IMR-90 (cell line): ENCODE data around the gene ALDH3A2. TPM values are rescaled to one million over a fixed set of nuclear protein-coding genes. Genes with fewer than 3 reads are reported as not detected.
A peak's percentile ranks its signal among the peaks of the same experiment; 100 is the strongest.

Experiments
- ATAC-seq: fragments of 200-7000 bp; cut with Tn5 transposase; 2 replicates; pipeline ENCODE4 v1.9.1; 2020; ENCODE audit warnings: low read depth, mild to moderate bottlenecking, moderate library complexity
- BruUV-seq: library from RNA; stranded (reverse); fragments of 400-500 nt; replicated peaks from 2 replicates; lab custom pipeline; 2021; lab: Mats Ljungman, UMichigan
- CTCF ChIA-PET: fragments of 300-600 bp; formaldehyde crosslinking; extraction: SDS; loops from one replicate; lab custom pipeline; 2021; ENCODE audit warnings: antibody characterized with exemption; lab: Yijun Ruan, JAX
- POLR2A ChIA-PET: fragments of 300-600 bp; sonication (Branson Sonifier 250); formaldehyde crosslinking; loops from one replicate; lab custom pipeline; 2022; ENCODE audit warnings: antibody characterized with exemption; ENCODE audit not compliant: unreplicated experiment; lab: Charles Lee
- DNase-seq: peaks from one replicate; pipeline ENCODE4 v3.0.0; 2013
- H2AFZ ChIP-seq: replicated peaks from 2 replicates; pipeline ENCODE3; 2013; ENCODE audit warnings: low read length, mild to moderate bottlenecking; ENCODE audit not compliant: poor library complexity
- H2AK5ac ChIP-seq: 2 replicates; pipeline ENCODE4 v1.6.1; 2013; ENCODE audit warnings: low read depth, low read length, inconsistent platforms
- H2AK9ac ChIP-seq: replicated peaks from 2 replicates; pipeline ENCODE3; 2013; ENCODE audit warnings: mild to moderate bottlenecking, low read depth, low read length, moderate library complexity; ENCODE audit not compliant: poor library complexity
- H2BK120ac ChIP-seq: 2 replicates; pipeline ENCODE4 v1.6.1; 2013; ENCODE audit warnings: low read depth, low read length, inconsistent platforms
- H2BK15ac ChIP-seq: 3 replicates; pipeline ENCODE4 v1.6.1; 2013; ENCODE audit warnings: low read depth, low read length, inconsistent platforms
- H2BK20ac ChIP-seq: 2 replicates; pipeline ENCODE4 v1.6.1; 2013; ENCODE audit warnings: low read depth, mild to moderate bottlenecking, inconsistent platforms, low read length, moderate library complexity
- H2BK5ac ChIP-seq: 2 replicates; pipeline ENCODE4 v1.6.1; 2013; ENCODE audit warnings: mild to moderate bottlenecking, low read depth, low read length, inconsistent platforms; ENCODE audit not compliant: poor library complexity, severe bottlenecking
- H3K14ac ChIP-seq: replicated peaks from 2 replicates; pipeline ENCODE4 v1.6.1; 2013; ENCODE audit warnings: low read depth, low read length, inconsistent platforms
- H3K18ac ChIP-seq: 2 replicates; pipeline ENCODE4 v1.6.1; 2013; ENCODE audit warnings: low read depth, low read length, control low read depth
- H3K23ac ChIP-seq: 2 replicates; pipeline ENCODE4 v1.6.1; 2013; ENCODE audit warnings: low read depth, low read length, inconsistent platforms
- H3K27ac ChIP-seq: 2 replicates; pipeline ENCODE4 v1.5.1; 2013; ENCODE audit warnings: mild to moderate bottlenecking, control low read depth, low read length; ENCODE audit not compliant: insufficient read depth
- H3K27me3 ChIP-seq: 2 replicates; pipeline ENCODE4 v1.6.1; 2013; ENCODE audit warnings: low read length; ENCODE audit not compliant: control insufficient read depth, insufficient read depth
- H3K36me3 ChIP-seq: 2 replicates; pipeline ENCODE4 v1.6.1; 2013; ENCODE audit warnings: low read length, mixed read lengths; ENCODE audit not compliant: control insufficient read depth, insufficient read depth
- H3K4ac ChIP-seq: 2 replicates; pipeline ENCODE4 v1.6.1; 2013; ENCODE audit warnings: low read depth, low read length, inconsistent platforms
- H3K4me1 ChIP-seq: 2 replicates; pipeline ENCODE4 v1.6.1; 2013; ENCODE audit warnings: low read length, mixed read lengths; ENCODE audit not compliant: control insufficient read depth, insufficient read depth
- H3K4me2 ChIP-seq: 2 replicates; pipeline ENCODE4 v1.6.1; 2013; ENCODE audit warnings: low read depth, mild to moderate bottlenecking, control low read depth, low read length, moderate library complexity
- H3K4me3 ChIP-seq: 2 replicates; pipeline ENCODE4 v1.5.1; 2013; ENCODE audit warnings: low read depth, mild to moderate bottlenecking, control low read depth, low read length, moderate library complexity; ENCODE audit not compliant: insufficient read depth
- H3K56ac ChIP-seq: 2 replicates; pipeline ENCODE4 v1.6.1; 2013; ENCODE audit warnings: low read length, inconsistent platforms; ENCODE audit not compliant: insufficient read depth; ENCODE audit errors: extremely low read depth
- H3K79me1 ChIP-seq, 2 experiments: 2 replicates each; pipeline ENCODE4 v1.6.1; 2013; ENCODE audit warnings: low read length in 2 of 2, inconsistent platforms in 1 of 2, low read depth in 1 of 2
- H3K9ac ChIP-seq: 2 replicates; pipeline ENCODE4 v1.6.1; 2013; ENCODE audit warnings: low read depth, low read length, control low read depth
- H3K9me1 ChIP-seq: 2 replicates; pipeline ENCODE4 v1.6.1; 2013; ENCODE audit warnings: low read length, inconsistent platforms; ENCODE audit not compliant: insufficient read depth
- H3K9me3 ChIP-seq: 2 replicates; pipeline ENCODE4 v1.6.1; 2013; ENCODE audit warnings: low read length; ENCODE audit not compliant: control insufficient read depth, insufficient read depth
- H4K20me1 ChIP-seq: 2 replicates; pipeline ENCODE4 v1.6.1; 2013; ENCODE audit warnings: low read length, inconsistent platforms; ENCODE audit not compliant: insufficient read depth
- H4K5ac ChIP-seq: 2 replicates; pipeline ENCODE4 v1.6.1; 2013; ENCODE audit warnings: mild to moderate bottlenecking, low read depth, low read length, control low read depth
- H4K8ac ChIP-seq, 2 experiments: 2 replicates each; pipeline ENCODE4 v1.6.1; 2013; ENCODE audit warnings: low read depth in 2 of 2, low read length in 2 of 2, control low read depth in 1 of 2, inconsistent platforms in 1 of 2
- H4K91ac ChIP-seq: 2 replicates; pipeline ENCODE4 v1.6.1; 2013; ENCODE audit warnings: low read depth, low read length, inconsistent platforms; ENCODE audit not compliant: insufficient read depth
- BHLHE40 ChIP-seq: fragments of 150-350 bp; IDR thresholded peaks from 2 replicates; pipeline ENCODE4 v1.6.1; 2016; ENCODE audit warnings: mild to moderate bottlenecking, low read depth, low read length
- CEBPB ChIP-seq: IDR thresholded peaks from 2 replicates; pipeline ENCODE4 v1.6.1; 2012; ENCODE audit warnings: low read depth, low read length, improper control_type of control experiment
- CHD1 ChIP-seq: IDR thresholded peaks from 2 replicates; pipeline ENCODE4 v1.6.1; 2012; ENCODE audit warnings: low read depth, low read length, improper control_type of control experiment
- FOS ChIP-seq: fragments of 150-350 bp; IDR thresholded peaks from 2 replicates; pipeline ENCODE4 v1.6.1; 2016; ENCODE audit warnings: low read depth, low read length
- MAFK ChIP-seq: IDR thresholded peaks from 2 replicates; pipeline ENCODE4 v1.6.1; 2012; ENCODE audit warnings: low read depth, low read length, improper control_type of control experiment
- MAZ ChIP-seq: IDR thresholded peaks from 2 replicates; pipeline ENCODE4 v1.6.1; 2012; ENCODE audit warnings: low read depth, mild to moderate bottlenecking, low read length, improper control_type of control experiment, moderate library complexity, borderline replicate concordance
- MXI1 ChIP-seq: IDR thresholded peaks from 2 replicates; pipeline ENCODE4 v1.6.1; 2012; ENCODE audit warnings: low read depth, mild to moderate bottlenecking, low read length, moderate library complexity, borderline replicate concordance
- NFE2L2 ChIP-seq: fragments of 150-350 bp; IDR thresholded peaks from 2 replicates; pipeline ENCODE4 v1.6.1; 2016; ENCODE audit warnings: low read depth, mild to moderate bottlenecking, low read length
- POLR2A ChIP-seq: IDR thresholded peaks from 2 replicates; pipeline ENCODE4 v1.6.1; 2012; ENCODE audit warnings: mild to moderate bottlenecking, low read depth, low read length
- RAD21 ChIP-seq: IDR thresholded peaks from 2 replicates; pipeline ENCODE4 v1.6.1; 2012; ENCODE audit warnings: low read length, improper control_type of control experiment
- RCOR1 ChIP-seq: IDR thresholded peaks from 2 replicates; pipeline ENCODE4 v1.6.1; 2012; ENCODE audit warnings: mild to moderate bottlenecking, low read length, improper control_type of control experiment; ENCODE audit not compliant: insufficient replicate concordance
- RFX5 ChIP-seq: IDR thresholded peaks from 2 replicates; pipeline ENCODE4 v1.8.0; 2012; ENCODE audit warnings: low read depth, mild to moderate bottlenecking, low read length, moderate library complexity
- WGBS, 2 experiments: methylation state at CpG; one replicate each; pipeline versions ENCODE4 v1.1.5 to v1.1.7; 2013; ENCODE audit warnings: missing lambda C conversion rate in 2 of 2; ENCODE audit not compliant: insufficient read length in 1 of 2; ENCODE audit errors: extremely low coverage in 2 of 2; 5-methylcytosine and 5-hydroxymethylcytosine counted together
- dilution Hi-C: fragments of 300-500 bp; cut with HindIII; formaldehyde crosslinking; loops from one replicate; pipeline ENCODE4 v1.14.3; 2018; ENCODE audit warnings: low sequenced_read_pairs; ENCODE audit not compliant: unreplicated experiment
- in situ Hi-C: fragments of 300-500 bp; cut with MboI; formaldehyde crosslinking; loops from 3 replicates; pipeline ENCODE4 v1.14.3; 2019; ENCODE audit warnings: low sequenced_read_pairs, inconsistent platforms, mixed read lengths
- intact Hi-C: fragments of 100-400 bp; cut with micrococcal nuclease; formaldehyde crosslinking; loops from 2 replicates; pipeline ENCODE4 v1.10.0; 2022
- polyA plus RNA-seq, 3 experiments: library from polyadenylated mRNA; depleted of rRNA; stranded (reverse); fragments of >200 nt; gene quantifications; 2 replicates each; pipeline ENCODE4 v1.2.3, GENCODE V29; 2012; ENCODE audit warnings: low replicate concordance in 1 of 3
- total RNA-seq: library from RNA; depleted of rRNA; stranded (reverse); fragments of >200 nt; gene quantifications from 2 replicates; pipeline ENCODE4 v1.2.3, GENCODE V29; 2012
- TF ChIP-seq, protein P1 (sequence below): fragments of 150-350 bp; IDR thresholded peaks from 2 replicates; pipeline ENCODE4 v1.6.1; 2017; ENCODE audit warnings: mild to moderate bottlenecking, antibody characterized with exemption, low read length, low read depth
- TF ChIP-seq, protein P2 (sequence below): fragments of 150-350 bp; IDR thresholded peaks from 2 replicates; pipeline ENCODE4 v1.6.1; 2016; ENCODE audit warnings: low read depth, mild to moderate bottlenecking, low read length, moderate library complexity, borderline replicate concordance
- TF ChIP-seq, protein P3 (sequence below): conservative IDR thresholded peaks from 2 replicates; pipeline ENCODE4 v1.5.1; 2012; ENCODE audit warnings: mild to moderate bottlenecking, low read depth, low read length, improper control_type of control experiment

The ALDH3A2 gene
- total and polyA plus RNA-seq, 2 of the 4 experiments (the other 2 are of a cell fraction) = 4.0 to 7.9 TPM

DNA sequence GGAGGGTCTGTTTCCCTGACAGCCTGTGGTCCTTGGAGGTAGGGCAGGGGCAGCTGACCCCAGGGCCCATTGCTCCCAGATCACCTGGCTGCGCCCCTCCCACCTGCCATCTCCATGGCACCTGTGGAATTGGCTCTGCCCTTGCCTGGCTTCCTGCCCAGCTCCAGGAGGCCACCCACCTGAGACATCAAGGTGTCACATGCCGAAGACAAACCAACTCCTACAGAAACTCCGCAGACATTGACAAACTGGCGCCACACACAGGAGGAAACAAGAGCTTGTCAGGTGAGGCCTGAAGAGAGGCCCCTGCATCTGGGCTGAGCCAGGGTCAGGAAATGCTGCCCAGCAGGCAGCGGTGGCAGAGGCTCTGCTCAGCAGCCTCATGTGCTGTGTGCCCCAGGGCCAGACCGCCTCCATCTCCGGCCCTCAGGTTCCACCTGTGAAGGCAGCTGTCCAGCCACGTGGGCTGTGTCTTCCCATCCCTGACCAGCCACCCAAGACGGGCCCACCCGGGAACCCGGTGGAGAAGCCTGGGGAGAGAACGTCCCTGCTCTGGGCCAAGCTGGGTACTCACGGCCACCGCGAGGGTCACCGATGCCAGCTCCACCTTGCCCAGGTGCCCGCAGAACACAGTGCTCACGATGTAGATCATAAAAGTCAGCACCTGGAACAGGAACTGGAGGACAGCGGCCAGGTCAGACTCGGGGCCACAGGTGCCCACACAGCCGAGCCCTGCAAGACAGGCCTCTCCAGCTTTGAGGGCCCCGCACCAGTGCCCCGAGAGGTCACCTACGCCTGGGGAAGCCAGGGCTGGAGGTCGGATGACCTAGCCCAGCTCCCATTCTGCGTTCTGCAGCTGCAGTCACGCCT, 66.2 kb downstream of the ALDH3A2 start:
- Histone ChIP-seq H3K56ac (no peak overlapping the region), H3K4me2 (no peak overlapping the region), H2AK5ac (no peak overlapping the region), H4K91ac (no peak overlapping the region), H3K9me1 (no peaks in the 10 kb centered on the region), H3K18ac (no peak overlapping the region), H3K4ac (no peak overlapping the region), H3K36me3 (no peaks in the 10 kb centered on the region), H3K27me3 (peaks cover 17% of the 10 kb centered on the region; the same call in 1 of the 2 replicates), H3K14ac (no peak overlapping the region), H2BK15ac (no peak overlapping the region), H3K23ac (no peak overlapping the region), H3K4me1 (no peaks in the 10 kb centered on the region), H2BK20ac (no peak overlapping the region), H2BK120ac (no peak overlapping the region), H4K5ac (no peak overlapping the region), H3K9me3 (no peaks in the 10 kb centered on the region), H4K8ac (no peak overlapping the region), H3K4me3 (no peak overlapping the region), H4K20me1 (no peaks in the 10 kb centered on the region), H2AK9ac (no peak overlapping the region), H2AFZ (peak overlapping the region; percentile 14), H3K27ac (no peak overlapping the region), H3K9ac (no peak overlapping the region), H3K79me1 (no peaks in the 10 kb centered on the region), H2BK5ac (no peak overlapping the region)
- dilution Hi-C loops (no loop called here), intact Hi-C loops (no loop called here), in situ Hi-C loops (no loop called here)
- ChIA-PET CTCF (no interaction called here), POLR2A (no interaction called here)
- no peak for ATAC-seq
- WGBS, 2 experiments = 82% methylated on average over 12 of the region's 27 CpGs; no CpG with 5 or more reads in 1 of the 2 experiments
- BruUV-seq = no TSS peak
- no peak for DNase-seq
- TF ChIP-seq MAFK = no peak
- TF ChIP-seq MXI1 = no peak
- TF ChIP-seq CEBPB = no peak
- no peak for TF ChIP-seq RAD21
- no peak for TF ChIP-seq NFE2L2
- TF ChIP-seq FOS = no peak
- no peak for TF ChIP-seq RFX5
- TF ChIP-seq MAZ = no peak
- TF ChIP-seq, protein P1, sequence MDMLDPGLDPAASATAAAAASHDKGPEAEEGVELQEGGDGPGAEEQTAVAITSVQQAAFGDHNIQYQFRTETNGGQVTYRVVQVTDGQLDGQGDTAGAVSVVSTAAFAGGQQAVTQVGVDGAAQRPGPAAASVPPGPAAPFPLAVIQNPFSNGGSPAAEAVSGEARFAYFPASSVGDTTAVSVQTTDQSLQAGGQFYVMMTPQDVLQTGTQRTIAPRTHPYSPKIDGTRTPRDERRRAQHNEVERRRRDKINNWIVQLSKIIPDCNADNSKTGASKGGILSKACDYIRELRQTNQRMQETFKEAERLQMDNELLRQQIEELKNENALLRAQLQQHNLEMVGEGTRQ = no peak
- TF ChIP-seq BHLHE40 = no peak
- TF ChIP-seq RCOR1 = no peak
- TF ChIP-seq, protein P2, sequence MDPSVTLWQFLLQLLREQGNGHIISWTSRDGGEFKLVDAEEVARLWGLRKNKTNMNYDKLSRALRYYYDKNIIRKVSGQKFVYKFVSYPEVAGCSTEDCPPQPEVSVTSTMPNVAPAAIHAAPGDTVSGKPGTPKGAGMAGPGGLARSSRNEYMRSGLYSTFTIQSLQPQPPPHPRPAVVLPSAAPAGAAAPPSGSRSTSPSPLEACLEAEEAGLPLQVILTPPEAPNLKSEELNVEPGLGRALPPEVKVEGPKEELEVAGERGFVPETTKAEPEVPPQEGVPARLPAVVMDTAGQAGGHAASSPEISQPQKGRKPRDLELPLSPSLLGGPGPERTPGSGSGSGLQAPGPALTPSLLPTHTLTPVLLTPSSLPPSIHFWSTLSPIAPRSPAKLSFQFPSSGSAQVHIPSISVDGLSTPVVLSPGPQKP = no peak
- no peak for TF ChIP-seq CHD1
- TF ChIP-seq POLR2A = no peak
- TF ChIP-seq, protein P3, sequence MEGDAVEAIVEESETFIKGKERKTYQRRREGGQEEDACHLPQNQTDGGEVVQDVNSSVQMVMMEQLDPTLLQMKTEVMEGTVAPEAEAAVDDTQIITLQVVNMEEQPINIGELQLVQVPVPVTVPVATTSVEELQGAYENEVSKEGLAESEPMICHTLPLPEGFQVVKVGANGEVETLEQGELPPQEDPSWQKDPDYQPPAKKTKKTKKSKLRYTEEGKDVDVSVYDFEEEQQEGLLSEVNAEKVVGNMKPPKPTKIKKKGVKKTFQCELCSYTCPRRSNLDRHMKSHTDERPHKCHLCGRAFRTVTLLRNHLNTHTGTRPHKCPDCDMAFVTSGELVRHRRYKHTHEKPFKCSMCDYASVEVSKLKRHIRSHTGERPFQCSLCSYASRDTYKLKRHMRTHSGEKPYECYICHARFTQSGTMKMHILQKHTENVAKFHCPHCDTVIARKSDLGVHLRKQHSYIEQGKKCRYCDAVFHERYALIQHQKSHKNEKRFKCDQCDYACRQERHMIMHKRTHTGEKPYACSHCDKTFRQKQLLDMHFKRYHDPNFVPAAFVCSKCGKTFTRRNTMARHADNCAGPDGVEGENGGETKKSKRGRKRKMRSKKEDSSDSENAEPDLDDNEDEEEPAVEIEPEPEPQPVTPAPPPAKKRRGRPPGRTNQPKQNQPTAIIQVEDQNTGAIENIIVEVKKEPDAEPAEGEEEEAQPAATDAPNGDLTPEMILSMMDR = no peak
